ENCODE data around the gene MCF2L2.
"Not testable (repeated sequence)": the region's sequence is repeated elsewhere in the genome, so short reads cannot be mapped to it uniquely, and the experiment has no call there.

MCF2L2 gene, protein sequence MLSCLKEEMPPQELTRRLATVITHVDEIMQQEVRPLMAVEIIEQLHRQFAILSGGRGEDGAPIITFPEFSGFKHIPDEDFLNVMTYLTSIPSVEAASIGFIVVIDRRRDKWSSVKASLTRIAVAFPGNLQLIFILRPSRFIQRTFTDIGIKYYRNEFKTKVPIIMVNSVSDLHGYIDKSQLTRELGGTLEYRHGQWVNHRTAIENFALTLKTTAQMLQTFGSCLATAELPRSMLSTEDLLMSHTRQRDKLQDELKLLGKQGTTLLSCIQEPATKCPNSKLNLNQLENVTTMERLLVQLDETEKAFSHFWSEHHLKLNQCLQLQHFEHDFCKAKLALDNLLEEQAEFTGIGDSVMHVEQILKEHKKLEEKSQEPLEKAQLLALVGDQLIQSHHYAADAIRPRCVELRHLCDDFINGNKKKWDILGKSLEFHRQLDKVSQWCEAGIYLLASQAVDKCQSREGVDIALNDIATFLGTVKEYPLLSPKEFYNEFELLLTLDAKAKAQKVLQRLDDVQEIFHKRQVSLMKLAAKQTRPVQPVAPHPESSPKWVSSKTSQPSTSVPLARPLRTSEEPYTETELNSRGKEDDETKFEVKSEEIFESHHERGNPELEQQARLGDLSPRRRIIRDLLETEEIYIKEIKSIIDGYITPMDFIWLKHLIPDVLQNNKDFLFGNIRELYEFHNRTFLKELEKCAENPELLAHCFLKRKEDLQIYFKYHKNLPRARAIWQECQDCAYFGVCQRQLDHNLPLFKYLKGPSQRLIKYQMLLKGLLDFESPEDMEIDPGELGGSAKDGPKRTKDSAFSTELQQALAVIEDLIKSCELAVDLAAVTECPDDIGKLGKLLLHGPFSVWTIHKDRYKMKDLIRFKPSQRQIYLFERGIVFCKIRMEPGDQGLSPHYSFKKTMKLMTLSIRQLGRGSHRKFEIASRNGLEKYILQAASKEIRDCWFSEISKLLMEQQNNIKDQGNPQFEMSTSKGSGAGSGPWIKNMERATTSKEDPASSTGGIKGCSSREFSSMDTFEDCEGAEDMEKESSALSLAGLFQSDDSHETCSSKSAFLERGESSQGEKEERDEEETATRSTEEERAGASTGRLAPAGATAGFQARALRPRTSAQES

DNA sequence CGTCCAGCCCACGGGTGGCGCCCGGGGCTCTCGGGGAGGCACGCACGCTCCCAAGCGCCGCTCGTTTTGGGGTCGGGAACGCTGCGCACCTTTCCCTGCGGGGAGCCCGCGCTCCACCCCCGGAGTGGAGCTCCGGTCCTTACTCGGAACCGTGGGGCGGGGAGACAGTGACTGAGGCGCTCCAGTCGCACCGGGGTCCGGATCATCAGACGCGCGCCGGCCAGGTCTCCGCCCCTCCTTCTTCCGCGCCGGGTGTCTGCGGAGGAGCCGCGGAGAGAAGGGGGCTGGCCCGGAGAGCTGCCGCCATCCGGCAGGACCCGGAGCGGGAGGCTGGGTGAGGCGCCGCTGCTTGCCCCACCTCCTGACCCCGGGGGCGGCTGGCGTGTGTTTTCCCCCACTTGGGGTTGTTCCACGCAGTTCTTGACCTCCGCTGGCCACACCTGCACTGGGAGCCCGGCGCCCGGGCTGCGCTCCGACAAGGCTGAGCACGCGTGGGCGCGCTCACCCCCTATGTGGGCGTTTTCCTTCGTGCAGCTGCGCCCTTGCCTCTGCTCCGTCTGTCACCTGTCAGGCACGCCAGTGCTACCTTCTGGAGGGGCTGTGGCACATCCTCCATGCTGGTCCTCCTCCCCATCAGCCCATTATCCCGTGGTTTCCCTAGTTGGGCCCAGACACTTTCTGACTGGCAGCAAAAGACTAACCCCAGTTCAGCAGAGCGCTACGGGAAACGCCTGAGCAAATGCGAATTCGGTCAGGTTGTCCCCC, at the start of gene MCF2L2:
MCF2L2 (minus strand) TSS at position 173 of the 765 bp plus-strand sequence. CDS start 642 bp downstream, outside the sequence.
- DNase-seq (ENCODE audit: low read depth in 4 of 4, low spot score in 1 of 4), result peak; percentile 36 to 73 (median 51)

DNA sequence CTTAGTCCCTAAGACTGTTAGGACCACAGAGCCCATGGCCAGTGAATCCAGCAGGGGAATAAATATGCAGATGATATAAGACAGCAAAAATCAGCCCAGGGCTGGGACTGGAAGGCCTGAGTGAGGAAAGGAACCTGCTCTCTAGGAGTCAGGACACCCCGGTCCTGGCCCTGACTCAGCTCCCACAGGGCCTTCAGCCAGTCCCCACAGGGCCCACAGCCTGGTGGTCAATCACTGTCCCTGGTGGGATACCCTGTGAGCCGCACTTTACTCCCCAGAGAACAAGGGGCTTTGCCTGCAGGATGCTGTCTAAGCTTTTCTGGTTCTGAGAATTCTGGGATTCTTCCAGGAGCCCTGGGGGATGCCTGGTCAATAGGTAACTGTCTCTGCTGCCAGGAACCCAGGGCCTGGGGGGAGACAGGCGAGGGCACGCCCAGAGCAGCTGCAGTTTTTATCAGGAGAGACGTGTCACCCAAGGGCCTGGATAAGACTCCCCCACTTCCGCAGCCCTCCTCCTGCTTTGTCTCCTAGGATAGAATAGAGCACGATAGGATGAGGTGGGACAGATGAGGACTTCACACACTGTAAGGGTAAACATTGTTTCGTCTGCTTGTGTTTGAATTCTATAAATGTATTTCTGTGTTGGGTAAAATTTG, 49.5 kb upstream of the MCF2L2 start:
- no peak for DNase-seq (ENCODE audit: low read depth in 4 of 4, low spot score in 1 of 4)

DNA sequence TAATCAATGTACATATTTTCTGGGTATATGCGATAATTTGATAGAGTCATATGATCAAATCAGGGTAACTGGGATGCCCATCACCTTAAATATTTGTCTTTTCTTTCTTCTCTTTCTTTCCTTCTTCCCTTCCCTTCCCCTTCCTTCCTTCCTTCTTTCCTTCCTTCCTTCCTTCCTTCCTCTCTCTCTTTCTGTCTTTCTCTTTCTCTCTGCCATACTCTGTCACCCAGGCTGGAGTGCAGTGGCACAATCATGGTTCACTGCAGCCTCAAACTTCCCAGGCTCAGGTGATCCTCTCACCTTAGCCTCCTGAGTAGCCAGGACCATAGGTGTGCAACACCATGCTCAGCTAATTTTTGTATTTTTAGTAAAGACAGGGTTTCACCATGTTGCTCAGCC, 47.3 kb upstream of the MCF2L2 start:
- DNase-seq (ENCODE audit: low read depth in 4 of 4, low spot score in 1 of 4), result not testable (repeated sequence)

DNA sequence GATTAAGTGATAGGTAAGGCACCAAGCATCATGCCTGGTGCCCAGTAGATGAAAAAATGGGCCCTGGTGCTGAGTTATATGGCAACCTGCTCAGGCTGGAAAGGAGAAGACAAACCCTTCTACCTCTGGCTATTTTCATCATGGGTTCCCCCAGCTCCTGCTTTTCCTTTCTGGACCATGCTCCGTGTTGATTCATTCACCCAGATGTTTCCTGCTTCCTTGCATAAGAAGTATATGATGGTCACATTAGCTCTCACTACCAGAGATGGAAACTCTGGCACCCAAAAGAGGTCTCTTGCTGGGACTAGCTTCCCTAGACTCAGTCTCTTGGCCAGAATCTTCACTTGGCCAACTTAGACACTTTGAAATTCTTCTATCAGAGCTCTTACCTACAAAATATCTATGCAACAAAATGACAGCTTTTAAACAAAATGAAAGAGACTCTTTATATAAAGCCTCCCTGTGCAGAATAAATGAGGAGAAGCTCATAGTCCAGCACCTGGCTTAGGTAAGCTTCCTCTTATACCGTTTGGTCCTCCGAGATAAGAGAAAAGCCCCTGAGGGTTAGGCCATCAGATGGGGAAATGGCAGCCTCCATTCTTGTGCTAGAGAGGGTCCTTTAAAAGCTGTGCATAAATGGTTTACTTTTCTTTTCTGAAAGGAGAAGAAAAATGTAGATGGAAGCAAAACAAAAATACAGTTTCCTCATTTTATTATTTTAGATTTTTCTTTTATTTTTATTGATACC, 46.8 kb upstream of the MCF2L2 start:
- no peak for DNase-seq (ENCODE audit: low read depth in 4 of 4, low spot score in 1 of 4)

DNA sequence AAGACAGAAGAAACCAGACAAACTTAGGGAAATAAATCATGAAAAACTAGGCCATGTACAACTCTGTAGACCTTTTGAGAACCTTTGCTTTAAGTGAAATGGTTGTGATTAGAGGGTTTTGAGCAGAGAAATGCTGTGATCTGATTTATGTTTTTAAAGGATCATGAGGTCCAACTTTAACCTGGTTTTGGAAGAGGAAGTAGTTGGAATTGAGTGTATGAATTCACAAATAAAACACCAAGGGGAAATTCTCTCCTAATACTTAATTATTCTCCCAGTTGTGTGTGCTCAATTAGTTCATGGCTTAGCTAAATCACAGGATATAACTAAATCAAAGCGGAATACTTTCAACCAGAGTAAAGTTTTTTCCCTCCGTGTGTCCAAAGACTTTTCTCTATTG, 45.5 kb upstream of the MCF2L2 start:
- no peak for DNase-seq (ENCODE audit: low read depth in 4 of 4, low spot score in 1 of 4)

DNA sequence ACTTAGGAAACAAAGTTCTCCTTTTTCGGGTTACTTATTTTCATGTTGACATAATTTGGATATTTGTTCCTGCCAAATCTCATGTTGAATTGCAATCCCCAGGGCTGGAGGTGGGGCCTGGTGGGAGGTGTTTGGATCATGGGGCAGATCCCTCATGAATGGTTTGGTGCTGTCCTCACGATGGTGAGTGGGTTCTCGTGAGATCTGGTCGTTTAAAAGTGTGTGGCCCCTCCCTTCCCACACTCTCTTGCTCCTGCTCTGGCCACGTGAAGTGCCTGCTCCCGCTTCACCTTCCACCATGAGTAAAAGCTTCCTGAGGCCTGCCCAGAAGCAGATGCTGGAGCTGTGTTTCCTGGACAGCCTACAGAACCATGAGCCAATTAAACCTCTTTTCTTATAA, 43.7 kb upstream of the MCF2L2 start:
- no peak for DNase-seq (ENCODE audit: low read depth in 4 of 4, low spot score in 1 of 4)

DNA sequence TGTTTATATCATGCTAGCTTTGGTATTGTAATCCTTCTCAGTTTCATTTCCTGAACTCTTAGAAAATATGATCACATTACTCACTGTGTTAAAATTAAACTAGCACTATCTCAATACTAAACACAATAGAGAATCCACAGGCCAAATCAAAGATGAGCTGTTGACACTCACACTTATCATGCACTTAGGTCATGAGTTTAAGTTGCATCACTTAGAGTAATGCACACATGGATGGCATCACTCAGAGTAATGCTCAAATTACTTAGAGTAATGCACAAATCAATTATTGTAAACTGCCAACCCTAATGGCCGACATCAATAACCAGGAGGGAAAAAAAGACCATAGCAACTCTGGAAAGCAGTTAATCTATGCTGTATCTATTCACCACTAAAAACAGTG, 40.0 kb upstream of the MCF2L2 start:
- no peak for DNase-seq (ENCODE audit: low read depth in 4 of 4, low spot score in 1 of 4)

DNA sequence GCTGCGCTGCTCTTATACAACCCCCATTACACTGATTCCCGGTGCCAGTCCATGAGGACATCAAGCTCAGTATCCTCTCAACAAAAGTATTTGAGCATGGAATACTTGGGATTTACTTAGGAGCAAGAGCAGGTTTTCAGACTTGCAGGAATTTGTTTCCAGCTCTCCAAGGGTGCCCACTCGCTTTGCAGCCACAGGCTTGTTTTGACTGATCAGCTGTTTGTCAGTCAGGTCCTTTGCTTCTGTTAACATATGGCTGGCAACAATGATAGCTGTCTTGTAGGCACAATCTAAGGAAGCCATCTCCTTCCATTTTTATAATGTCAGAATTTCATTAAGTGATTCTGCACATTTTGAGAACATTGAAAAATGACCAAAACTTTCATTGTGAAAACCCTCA, 38.2 kb upstream of the MCF2L2 start:
- no peak for DNase-seq (ENCODE audit: low read depth in 4 of 4, low spot score in 1 of 4)

DNA sequence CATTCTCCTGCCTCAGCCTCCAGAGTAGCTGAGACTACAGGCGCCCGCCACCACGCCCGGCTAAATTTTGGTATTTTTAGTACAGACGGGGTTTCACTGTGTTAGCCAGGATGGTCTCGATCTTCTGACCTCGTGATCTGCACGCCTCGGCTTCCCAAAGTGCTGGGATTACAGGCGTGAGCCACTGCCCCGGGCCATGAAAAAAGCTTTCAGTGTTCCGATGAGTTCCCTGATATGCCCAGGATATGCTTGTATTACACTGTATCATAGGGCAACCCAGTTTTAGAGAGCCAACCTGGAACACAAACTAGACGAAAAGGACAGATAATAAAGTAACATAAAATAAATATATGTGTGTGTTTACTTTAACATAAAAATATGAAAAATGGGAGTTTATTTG, 37.3 kb upstream of the MCF2L2 start:
- DNase-seq (ENCODE audit: low read depth in 4 of 4, low spot score in 1 of 4), result not testable (repeated sequence)

DNA sequence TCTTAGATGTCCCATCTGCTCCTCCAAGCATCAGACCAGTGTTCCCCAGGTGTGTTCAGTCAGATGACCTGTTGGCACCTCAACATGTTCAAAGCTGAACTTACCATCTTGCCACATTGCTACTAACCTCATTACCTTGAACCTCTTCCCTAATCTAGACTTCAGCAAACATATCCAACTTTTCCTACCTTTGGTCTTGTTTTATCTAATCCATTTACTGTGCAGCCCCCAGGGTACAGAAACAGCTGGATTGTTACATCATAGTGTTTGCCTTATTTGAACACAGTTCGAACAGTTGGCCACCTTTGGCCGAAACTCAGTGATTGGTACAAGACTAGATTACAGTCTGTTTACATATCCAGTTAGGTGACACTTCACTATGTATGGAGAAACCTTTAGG, 36.1 kb upstream of the MCF2L2 start:
- DNase-seq (ENCODE audit: low read depth in 4 of 4, low spot score in 1 of 4), result no peak

DNA sequence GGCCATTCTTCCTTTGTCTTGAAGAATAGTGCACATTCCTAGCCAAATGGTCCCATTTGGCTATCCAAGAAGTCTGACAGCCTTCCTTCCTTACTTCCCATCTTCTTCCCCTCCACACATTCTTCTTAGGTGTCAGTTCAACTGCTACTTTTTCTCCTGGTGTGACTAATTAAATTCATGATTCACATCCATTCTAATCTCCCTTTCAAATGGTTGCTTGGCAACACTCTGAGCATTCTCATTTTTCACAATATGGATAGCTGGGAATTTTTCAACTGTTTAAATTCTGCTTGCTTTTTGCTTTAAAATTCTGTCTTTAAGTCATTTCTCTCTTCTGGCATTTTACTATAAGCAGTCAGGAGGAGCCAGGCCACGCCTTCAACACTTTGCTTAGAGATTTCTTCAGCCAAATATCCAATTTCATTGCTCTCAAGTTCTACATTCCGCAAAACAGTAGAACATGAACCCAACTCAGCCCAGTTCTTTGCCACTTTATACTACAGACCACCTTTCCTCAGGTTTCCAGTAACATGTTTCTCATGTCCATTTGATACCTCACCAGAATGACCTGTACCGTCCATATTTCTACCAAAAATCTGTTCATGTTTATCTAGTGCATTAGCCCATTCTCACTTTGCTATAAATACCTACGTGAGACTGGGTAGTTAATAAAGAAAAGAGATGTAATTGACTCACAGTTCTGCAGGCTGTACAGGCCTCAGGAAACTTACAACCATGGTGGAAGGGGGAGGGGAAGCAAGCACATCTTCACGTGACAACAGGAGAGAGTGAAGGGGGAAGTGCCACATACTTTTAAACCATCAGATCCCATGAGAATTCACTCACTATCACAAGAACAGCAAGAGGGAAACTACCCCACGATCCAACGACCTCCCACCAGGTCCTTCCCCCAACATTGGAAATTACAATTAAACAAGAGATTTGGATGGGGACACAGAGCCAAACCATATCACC, 31.9 kb upstream of the MCF2L2 start:
- no peak for DNase-seq (ENCODE audit: low read depth in 4 of 4, low spot score in 1 of 4)

DNA sequence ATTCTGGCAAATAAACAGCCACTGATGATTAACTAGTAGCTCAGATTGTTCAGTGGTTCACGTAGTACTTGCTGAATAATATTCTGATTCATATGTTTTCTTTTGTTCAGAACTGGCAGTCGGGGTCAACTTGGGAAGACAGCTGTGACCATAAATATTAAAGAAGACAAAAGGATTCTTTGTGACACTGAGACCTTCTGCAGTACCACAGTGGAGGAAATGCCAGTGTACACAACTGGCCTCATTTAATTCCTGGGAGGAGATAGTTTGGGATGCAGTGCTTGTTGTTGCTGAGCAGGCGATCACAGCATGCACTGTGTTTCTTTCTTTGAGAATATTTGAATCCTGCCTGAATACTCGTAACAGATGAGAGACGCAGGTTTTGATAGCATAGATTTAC, 26.7 kb upstream of the MCF2L2 start:
- no peak for DNase-seq (ENCODE audit: low read depth in 4 of 4, low spot score in 1 of 4)

DNA sequence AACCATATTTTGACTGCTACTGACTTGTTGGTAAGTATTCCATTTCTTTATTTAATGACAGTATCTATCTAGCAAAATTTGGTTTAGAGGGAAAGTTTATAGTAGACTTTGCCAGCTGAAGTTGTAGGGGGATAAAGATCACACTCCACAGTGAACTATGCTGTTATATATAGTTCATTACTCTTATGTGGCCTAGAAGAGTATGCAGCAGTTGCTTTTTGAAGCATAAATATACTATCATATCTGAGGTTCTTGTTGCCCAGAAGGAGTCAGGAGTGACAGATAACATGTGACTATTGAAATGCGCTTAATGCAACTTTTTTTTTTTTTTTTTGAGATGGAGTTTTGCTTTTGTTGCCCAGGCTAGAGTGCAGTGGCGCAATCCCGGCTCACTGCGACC, 25.6 kb upstream of the MCF2L2 start:
- DNase-seq (ENCODE audit: low read depth in 4 of 4, low spot score in 1 of 4), result no peak

DNA sequence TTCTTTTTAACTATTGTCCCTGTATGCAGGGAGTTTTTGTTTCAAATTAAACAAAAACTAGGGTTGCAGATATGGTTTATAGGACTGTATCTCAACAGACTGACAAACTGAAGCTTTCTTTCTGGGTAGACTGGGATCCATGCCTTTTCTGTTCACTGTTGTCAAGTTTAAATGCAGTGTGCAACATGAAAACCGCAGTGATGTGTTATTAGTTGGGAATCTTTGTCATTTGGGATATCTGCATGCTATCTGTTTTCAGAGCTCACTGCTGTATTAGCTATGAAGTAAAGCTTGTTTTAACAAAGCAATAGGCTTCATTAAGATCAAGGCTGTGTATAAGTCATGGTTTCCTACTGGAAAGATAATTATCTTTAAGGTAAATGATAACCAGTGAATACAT, 21.4 kb upstream of the MCF2L2 start:
- DNase-seq (ENCODE audit: low read depth in 4 of 4, low spot score in 1 of 4), result no peak

DNA sequence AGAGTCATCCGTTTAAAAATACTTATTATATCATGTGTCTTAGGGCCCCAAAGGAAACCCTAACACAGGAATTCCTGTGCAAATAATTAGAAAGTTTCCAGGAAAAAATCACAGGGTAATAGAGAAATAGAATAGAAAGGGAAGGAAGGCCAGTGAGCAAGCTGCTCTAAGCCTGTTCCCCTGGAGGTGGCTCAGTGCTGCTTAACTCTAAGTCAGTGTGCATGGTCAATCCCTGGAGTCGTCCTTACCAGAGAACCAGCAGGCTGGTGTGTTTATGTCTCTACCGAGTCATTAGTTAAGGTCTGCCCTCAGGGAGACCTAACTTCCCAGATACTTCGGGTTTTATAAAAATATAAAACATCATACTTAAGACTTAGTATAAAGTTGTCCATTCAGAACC, 21.0 kb upstream of the MCF2L2 start:
- DNase-seq (ENCODE audit: low read depth in 4 of 4, low spot score in 1 of 4), result no peak

DNA sequence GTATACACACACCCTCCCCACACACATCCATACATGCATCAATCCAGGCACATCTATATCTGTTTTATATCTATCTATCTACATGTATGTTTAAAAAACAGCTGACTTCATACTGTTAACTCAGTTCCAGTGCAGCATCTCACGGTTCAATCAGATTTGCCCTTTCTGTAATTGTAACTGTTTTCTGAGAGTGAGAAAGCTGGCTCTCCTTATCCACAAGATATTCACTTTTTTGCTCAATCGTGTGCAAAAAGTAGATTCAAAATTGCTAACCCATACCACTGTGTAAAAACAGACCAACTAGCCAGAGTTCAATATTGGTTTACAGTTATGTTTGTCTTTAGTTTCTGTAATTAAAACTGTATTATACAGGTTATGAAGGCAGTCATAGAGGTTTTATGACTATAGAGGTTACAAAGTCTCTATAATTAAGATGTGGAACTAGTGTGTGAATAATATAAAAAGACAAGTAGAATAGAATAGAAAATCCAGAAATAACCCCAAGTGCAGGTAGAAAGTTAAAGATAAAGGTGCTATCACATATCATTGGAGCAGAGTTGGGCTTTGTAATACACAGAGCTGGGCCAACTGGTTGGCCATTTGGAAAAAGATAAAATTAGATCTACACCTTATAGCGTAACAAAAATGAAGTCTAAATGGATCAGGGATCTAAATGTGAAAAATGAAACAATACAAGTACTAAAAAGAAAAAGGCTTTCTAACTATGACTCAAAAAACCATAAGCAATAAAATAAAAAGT, 20.1 kb upstream of the MCF2L2 start:
- no peak for DNase-seq (ENCODE audit: low read depth in 4 of 4, low spot score in 1 of 4)

DNA sequence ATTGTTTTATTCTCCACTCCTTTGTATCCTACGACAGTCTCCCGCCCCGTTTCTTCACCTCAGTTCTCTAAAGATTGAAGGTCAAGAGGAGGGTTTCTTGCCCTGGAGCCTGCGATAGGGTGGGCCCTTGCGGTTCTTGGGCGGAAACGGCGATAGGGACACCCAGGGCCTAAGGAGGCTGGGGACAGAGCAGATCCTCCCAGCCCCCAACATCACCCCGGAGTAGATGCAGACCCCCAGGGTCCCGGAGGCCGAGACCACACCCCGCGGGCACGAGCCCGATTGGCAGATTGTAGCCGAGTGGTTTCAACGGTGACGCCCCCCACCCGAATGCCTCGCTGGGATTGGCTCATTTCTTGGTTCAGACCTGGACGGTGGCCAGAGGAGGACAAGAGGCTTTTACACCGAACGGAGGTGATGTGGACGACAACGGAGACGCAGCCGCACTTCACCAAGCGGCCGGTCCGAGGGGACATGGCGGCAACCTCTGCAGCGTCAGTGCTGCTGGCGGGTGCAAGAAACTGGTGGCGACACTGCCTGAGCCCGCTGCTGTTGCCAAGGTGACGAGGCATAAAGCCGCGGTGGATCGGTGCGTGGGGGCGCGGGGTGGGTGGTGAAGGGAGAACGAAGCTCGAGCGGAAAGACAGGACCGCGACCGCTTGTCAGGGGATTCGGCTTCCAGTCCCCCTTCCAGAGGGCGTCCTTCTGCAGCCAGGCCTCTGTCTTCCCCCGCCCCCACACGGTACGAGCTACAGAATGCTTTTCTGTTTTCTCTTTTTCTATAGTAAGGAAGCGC, 19.0 kb upstream of the MCF2L2 start:
- peak in 3 of 4 experiments; percentile 49 to 72 (median 53) for DNase-seq (ENCODE audit: low read depth in 4 of 4, low spot score in 1 of 4)
